HEK293 (cell line): Measurements from ENCODE around the gene RBM20.

Experiments used
- MYNN ChIP-seq: fragments of 450-650 bp; formaldehyde crosslinking; IDR thresholded peaks from 2 replicates; pipeline ENCODE4 v1.5.1; 2016; ENCODE audit warnings: missing biosample characterization, missing genetic modification characterization, borderline replicate concordance
- SCRT1 ChIP-seq: fragments of 450-650 bp; formaldehyde crosslinking; IDR thresholded peaks from 2 replicates; pipeline ENCODE4 v1.5.1; 2016; ENCODE audit warnings: missing biosample characterization, missing genetic modification characterization, borderline replicate concordance
- SCRT2 ChIP-seq: fragments of 450-650 bp; formaldehyde crosslinking; IDR thresholded peaks from 2 replicates; pipeline ENCODE4 v1.5.1; 2016; ENCODE audit warnings: missing biosample characterization, missing genetic modification characterization
- SETDB1 ChIP-seq: IDR thresholded peaks from one replicate; pipeline ENCODE4 v1.6.1; 2017; ENCODE audit warnings: mild to moderate bottlenecking, low read length, moderate library complexity, mixed read lengths; ENCODE audit not compliant: insufficient read length
- ZBTB8A ChIP-seq: fragments of 450-650 bp; formaldehyde crosslinking; IDR thresholded peaks from 2 replicates; pipeline ENCODE4 v1.5.1; 2016; ENCODE audit warnings: missing biosample characterization, missing genetic modification characterization
- ZNF335 ChIP-seq: fragments of 450-650 bp; formaldehyde crosslinking; conservative IDR thresholded peaks from 2 replicates; pipeline ENCODE4 v1.5.1; 2016; ENCODE audit warnings: missing biosample characterization, missing genetic modification characterization
- TF ChIP-seq, protein P1 (sequence below): fragments of 450-650 bp; formaldehyde crosslinking; IDR thresholded peaks from 2 replicates; pipeline ENCODE4 v1.5.1; 2016; ENCODE audit warnings: missing biosample characterization, missing genetic modification characterization
- TF ChIP-seq, protein P2 (sequence below): fragments of 450-650 bp; formaldehyde crosslinking; IDR thresholded peaks from 2 replicates; pipeline ENCODE4 v1.5.1; 2016; ENCODE audit warnings: missing biosample characterization, missing genetic modification characterization, borderline replicate concordance

DNA sequence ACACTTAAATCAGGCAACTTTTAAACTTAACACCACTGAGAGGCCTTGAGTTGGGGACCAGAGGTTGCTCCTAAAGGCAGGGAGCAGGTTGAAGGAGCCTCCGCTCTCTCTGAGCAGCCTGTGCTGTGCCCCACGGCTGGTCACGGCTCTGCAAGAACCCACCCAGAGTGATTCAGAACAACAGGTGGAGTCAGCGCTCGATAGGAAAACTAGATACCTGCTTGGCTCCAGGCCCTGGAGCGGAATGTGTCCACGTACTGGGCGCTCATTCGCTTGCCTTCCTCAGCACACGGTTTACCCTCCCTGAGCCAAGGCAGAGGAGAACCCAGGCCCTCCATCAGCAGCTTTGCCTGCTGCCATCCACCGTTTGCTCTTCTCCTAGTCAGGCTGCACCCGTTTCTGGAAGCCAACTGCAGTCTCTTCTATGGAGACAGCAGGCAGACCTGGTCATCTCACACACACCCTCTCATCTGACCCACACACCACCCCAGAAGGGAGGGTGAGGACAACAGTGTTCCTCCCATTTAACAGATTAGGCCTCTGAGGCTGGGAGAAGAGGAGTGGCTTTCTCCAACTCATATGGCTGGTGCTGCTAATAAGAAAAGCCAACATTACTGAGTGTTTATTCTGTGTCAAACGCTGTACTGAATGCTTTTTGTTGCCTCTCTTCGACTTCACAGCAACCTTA lies 189.9 kb downstream of the RBM20 start:
- TF ChIP-seq MYNN (tag by site-specific recombination): no peak
- TF ChIP-seq, protein P1, sequence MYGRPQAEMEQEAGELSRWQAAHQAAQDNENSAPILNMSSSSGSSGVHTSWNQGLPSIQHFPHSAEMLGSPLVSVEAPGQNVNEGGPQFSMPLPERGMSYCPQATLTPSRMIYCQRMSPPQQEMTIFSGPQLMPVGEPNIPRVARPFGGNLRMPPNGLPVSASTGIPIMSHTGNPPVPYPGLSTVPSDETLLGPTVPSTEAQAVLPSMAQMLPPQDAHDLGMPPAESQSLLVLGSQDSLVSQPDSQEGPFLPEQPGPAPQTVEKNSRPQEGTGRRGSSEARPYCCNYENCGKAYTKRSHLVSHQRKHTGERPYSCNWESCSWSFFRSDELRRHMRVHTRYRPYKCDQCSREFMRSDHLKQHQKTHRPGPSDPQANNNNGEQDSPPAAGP (tag by site-specific recombination): no peak
- TF ChIP-seq, protein P2, sequence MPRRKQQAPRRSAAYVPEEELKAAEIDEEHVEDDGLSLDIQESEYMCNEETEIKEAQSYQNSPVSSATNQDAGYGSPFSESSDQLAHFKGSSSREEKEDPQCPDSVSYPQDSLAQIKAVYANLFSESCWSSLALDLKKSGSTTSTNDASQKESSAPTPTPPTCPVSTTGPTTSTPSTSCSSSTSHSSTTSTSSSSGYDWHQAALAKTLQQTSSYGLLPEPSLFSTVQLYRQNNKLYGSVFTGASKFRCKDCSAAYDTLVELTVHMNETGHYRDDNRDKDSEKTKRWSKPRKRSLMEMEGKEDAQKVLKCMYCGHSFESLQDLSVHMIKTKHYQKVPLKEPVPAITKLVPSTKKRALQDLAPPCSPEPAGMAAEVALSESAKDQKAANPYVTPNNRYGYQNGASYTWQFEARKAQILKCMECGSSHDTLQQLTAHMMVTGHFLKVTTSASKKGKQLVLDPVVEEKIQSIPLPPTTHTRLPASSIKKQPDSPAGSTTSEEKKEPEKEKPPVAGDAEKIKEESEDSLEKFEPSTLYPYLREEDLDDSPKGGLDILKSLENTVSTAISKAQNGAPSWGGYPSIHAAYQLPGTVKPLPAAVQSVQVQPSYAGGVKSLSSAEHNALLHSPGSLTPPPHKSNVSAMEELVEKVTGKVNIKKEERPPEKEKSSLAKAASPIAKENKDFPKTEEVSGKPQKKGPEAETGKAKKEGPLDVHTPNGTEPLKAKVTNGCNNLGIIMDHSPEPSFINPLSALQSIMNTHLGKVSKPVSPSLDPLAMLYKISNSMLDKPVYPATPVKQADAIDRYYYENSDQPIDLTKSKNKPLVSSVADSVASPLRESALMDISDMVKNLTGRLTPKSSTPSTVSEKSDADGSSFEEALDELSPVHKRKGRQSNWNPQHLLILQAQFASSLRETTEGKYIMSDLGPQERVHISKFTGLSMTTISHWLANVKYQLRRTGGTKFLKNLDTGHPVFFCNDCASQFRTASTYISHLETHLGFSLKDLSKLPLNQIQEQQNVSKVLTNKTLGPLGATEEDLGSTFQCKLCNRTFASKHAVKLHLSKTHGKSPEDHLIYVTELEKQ (tag by site-specific recombination): no peak
- TF ChIP-seq SETDB1: no peak
- peak; percentile 61; the same call in 1 of the 2 replicates for TF ChIP-seq SCRT1 (tag by site-specific recombination)
- TF ChIP-seq SCRT2: peak; percentile 80
- TF ChIP-seq ZBTB8A (tag by site-specific recombination): no peak
- no peak for TF ChIP-seq ZNF335
